ENCODE data around the gene KANSL1. TPM values are rescaled to one million over a fixed set of nuclear protein-coding genes. Genes with fewer than 3 reads are reported as not detected.

The KANSL1 gene
- total RNA-seq, 2 experiments from 2014 or later: 80.5 to 82.8 TPM

DNA sequence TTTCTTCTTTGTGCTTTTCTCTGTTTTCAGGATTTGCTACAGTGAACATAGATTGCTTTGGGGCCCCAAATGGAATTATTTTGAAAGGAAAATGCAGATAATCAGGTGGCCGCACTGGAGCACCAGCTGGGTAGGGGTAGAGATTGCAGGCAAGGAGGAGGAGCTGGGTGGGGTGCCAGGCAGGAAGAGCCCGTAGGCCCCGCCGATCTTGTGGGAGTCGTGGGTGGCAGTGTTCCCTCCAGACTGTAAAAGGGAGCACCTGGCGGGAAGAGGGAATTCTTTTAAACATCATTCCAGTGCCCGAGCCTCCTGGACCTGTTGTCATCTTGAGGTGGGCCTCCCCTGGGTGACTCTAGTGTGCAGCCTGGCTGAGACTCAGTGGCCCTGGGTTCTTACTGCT is 192.9 kb downstream of the KANSL1 start:
- Mint-ChIP-seq H3K36me3 (ENCODE audit: low read depth) (no peaks in the 10 kb centered on the region), H3K9me3 (ENCODE audit: insufficient read depth) (no peaks in the 10 kb centered on the region), H3K4me1 (ENCODE audit: low read depth) (no peaks in the 10 kb centered on the region), H3K27ac (no peak overlapping the region), H3K4me3 (no peak overlapping the region), H3K27me3 (ENCODE audit: low read depth) (peaks cover 2% of the 10 kb centered on the region)
- no peak for ATAC-seq
- DNase-seq: no peak
- POLR2A ChIA-PET: no interaction called here
- CTCF ChIA-PET: interaction anchor here (6.4 kb wide), 1 partner anchor 212 kb away, joined by 53 read pairs; no protein-coding TSS in a partner anchor

DNA sequence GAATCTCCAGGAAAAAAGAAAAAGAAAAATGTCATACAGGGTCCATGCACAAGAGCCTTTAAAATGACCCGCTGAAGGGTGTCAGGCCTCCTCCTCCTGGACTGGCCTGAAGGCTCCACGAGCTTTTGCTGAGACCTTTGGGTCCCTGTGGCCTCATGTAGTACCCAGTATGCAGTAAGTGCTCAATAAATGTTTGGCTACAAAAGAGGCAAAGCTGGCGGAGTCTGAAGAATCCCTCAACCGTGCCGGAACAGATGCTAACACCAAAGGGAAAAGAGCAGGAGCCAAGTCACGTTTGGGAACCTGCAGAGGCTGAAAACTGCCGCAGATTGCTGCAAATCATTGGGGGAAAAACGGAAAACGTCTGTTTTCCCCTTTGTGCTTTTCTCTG is 193.3 kb downstream of the KANSL1 start:
- no peaks in the 10 kb centered on the region for H3K9me3 Mint-ChIP-seq (ENCODE audit: insufficient read depth)
- POLR2A ChIA-PET: no interaction called here
- H3K27ac Mint-ChIP-seq: no peak overlapping the region
- CTCF ChIA-PET: interaction anchor here (6.4 kb wide), 1 partner anchor 212 kb away, joined by 53 read pairs; no protein-coding TSS in a partner anchor
- DNase-seq (no peak), ATAC-seq (no peak)
- H3K27me3 Mint-ChIP-seq (ENCODE audit: low read depth): no peaks in the 10 kb centered on the region
- no peaks in the 10 kb centered on the region for H3K36me3 Mint-ChIP-seq (ENCODE audit: low read depth)
- H3K4me3 Mint-ChIP-seq: no peak overlapping the region
- H3K4me1 Mint-ChIP-seq (ENCODE audit: low read depth): no peaks in the 10 kb centered on the region

DNA sequence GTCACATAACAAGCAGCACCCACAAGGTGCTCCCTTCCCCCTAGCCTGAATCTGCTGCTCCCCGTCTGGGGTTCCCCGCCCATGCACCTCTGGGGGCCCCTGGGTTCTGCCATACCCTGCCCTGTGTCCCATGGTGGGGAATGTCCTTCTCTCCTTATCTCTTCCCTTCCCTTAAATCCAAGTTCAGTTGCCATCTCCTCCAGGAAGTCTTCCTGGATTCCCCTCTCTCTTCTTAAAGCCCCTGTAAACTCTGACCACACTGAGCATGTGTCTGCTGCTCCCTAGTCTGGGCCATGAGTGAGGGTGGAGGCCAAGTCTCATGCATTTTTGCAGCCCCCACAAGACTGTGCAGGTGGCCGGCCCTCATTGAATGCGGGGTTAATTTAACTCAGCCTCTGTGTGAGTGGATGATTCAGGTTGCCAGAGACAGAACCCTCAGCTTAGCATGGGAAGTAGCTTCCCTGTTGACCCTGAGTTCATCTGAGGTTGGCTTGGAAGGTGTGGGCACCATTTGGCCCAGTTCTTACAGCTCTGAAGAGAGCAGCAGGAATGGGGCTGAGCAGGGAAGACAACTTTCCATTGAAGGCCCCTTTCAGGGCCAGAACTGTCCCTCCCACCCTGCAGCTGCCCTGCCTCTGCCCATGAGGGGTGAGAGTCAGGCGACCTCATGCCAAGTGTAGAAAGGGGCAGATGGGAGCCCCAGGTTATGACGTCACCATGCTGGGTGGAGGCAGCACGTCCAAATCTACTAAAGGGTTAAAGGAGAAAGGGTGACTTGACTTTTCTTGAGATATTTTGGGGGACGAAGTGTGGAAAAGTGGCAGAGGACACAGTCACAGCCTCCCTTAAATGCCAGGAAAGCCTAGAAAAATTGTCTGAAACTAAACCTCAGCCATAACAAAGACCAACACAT is 194.0 kb downstream of the KANSL1 start, which contains the start of gene STH:
STH (plus strand) TSS at position 264 of the 913 bp plus-strand sequence; CDS start at position 294, 30 bp downstream.
- DNase-seq (no peak), ATAC-seq (no peak)
- ChIA-PET CTCF (interaction anchor here (6.4 kb wide), 1 partner anchor 213 kb away, joined by 53 read pairs; no protein-coding TSS in a partner anchor), POLR2A (no interaction called here)
- Mint-ChIP-seq H3K36me3 (ENCODE audit: low read depth) (no peaks in the 10 kb centered on the region), H3K4me1 (ENCODE audit: low read depth) (no peaks in the 10 kb centered on the region), H3K9me3 (ENCODE audit: insufficient read depth) (no peaks in the 10 kb centered on the region), H3K4me3 (no peak within 1 kb of the TSS), H3K27me3 (ENCODE audit: low read depth) (no peaks in the 10 kb centered on the region), H3K27ac (no peak within 1 kb of the TSS)

DNA sequence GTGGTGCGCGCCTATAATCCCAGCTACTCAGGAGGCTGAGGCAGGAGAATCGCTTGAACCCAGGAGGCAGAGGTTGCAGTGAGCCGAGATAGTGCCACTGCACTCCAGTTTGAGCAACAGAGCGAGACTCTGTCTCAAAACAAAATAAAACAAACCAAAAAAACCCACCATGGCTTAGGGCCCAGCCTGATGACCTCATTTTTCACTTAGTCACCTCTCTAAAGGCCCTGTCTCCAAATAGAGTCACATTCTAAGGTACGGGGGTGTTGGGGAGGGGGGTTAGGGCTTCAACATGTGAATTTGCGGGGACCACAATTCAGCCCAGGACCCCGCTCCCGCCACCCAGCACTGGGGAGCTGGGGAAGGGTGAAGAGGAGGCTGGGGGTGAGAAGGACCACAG is 195.6 kb downstream of the KANSL1 start:
- ChIA-PET POLR2A (no interaction called here), CTCF (no interaction called here)
- Mint-ChIP-seq H3K9me3 (ENCODE audit: insufficient read depth) (no peaks in the 10 kb centered on the region), H3K27me3 (ENCODE audit: low read depth) (no peaks in the 10 kb centered on the region), H3K4me3 (no peak overlapping the region), H3K27ac (no peak overlapping the region), H3K36me3 (ENCODE audit: low read depth) (no peaks in the 10 kb centered on the region), H3K4me1 (ENCODE audit: low read depth) (no peaks in the 10 kb centered on the region)
- no peak for ATAC-seq
- no peak for DNase-seq

DNA sequence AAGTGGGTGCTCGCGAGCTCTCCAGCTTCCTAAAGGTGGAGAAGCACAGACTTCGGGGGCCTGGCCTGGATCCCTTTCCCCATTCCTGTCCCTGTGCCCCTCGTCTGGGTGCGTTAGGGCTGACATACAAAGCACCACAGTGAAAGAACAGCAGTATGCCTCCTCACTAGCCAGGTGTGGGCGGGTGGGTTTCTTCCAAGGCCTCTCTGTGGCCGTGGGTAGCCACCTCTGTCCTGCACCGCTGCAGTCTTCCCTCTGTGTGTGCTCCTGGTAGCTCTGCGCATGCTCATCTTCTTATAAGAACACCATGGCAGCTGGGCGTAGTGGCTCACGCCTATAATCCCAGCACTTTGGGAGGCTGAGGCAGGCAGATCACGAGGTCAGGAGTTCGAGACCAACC is 196.1 kb downstream of the KANSL1 start:
- no peak overlapping the region for H3K27ac Mint-ChIP-seq
- H3K27me3 Mint-ChIP-seq (ENCODE audit: low read depth): no peaks in the 10 kb centered on the region
- no peaks in the 10 kb centered on the region for H3K9me3 Mint-ChIP-seq (ENCODE audit: insufficient read depth)
- DNase-seq (no peak), ATAC-seq (no peak)
- CTCF ChIA-PET: no interaction called here
- no peaks in the 10 kb centered on the region for H3K4me1 Mint-ChIP-seq (ENCODE audit: low read depth)
- H3K36me3 Mint-ChIP-seq (ENCODE audit: low read depth): no peaks in the 10 kb centered on the region
- POLR2A ChIA-PET: interaction anchor here (0.6 kb wide), 1 partner anchor 189 kb away, joined by 3 read pairs; no protein-coding TSS in a partner anchor
- H3K4me3 Mint-ChIP-seq: no peak overlapping the region

DNA sequence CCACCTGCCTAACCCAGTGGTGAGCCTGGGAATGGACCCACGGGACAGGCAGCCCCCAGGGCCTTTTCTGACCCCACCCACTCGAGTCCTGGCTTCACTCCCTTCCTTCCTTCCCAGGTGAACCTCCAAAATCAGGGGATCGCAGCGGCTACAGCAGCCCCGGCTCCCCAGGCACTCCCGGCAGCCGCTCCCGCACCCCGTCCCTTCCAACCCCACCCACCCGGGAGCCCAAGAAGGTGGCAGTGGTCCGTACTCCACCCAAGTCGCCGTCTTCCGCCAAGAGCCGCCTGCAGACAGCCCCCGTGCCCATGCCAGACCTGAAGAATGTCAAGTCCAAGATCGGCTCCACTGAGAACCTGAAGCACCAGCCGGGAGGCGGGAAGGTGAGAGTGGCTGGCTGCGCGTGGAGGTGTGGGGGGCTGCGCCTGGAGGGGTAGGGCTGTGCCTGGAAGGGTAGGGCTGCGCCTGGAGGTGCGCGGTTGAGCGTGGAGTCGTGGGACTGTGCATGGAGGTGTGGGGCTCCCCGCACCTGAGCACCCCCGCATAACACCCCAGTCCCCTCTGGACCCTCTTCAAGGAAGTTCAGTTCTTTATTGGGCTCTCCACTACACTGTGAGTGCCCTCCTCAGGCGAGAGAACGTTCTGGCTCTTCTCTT is 196.8 kb downstream of the KANSL1 start:
- ChIA-PET POLR2A (interaction anchor here (0.6 kb wide), 1 partner anchor 189 kb away, joined by 3 read pairs; no protein-coding TSS in a partner anchor), CTCF (no interaction called here)
- Mint-ChIP-seq H3K36me3 (ENCODE audit: low read depth) (no peaks in the 10 kb centered on the region), H3K4me3 (no peak overlapping the region), H3K4me1 (ENCODE audit: low read depth) (no peaks in the 10 kb centered on the region), H3K9me3 (ENCODE audit: insufficient read depth) (no peaks in the 10 kb centered on the region), H3K27ac (no peak overlapping the region), H3K27me3 (ENCODE audit: low read depth) (no peaks in the 10 kb centered on the region)
- DNase-seq (no peak), ATAC-seq (no peak)

DNA sequence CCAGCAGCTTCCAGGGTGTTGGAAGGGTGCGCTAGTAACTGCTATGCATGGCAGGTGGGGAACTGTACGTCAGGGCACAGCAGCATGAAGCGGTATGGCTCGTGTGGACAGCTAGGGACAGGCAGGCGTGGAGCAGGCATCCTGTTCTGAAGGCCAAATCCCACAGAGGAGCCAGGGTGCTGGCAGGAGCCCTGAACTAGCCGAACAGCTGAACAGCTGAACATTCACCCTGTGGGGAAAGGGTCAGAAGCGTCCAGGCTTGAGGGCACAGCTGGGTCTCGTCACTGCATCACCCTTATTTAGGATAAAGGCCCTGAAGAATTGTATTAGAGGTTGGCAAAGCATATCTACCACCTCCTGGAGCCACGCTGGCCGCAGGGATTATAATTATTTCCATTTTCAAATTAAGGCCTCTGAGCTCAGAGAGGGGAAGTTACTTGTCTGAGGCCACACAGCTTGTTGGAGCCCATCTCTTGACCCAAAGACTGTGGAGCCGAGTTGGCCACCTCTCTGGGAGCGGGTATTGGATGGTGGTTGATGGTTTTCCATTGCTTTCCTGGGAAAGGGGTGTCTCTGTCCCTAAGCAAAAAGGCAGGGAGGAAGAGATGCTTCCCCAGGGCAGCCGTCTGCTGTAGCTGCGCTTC is 197.5 kb downstream of the KANSL1 start:
- H3K27me3 Mint-ChIP-seq (ENCODE audit: low read depth): no peaks in the 10 kb centered on the region
- ChIA-PET POLR2A (no interaction called here), CTCF (interaction anchor here (0.6 kb wide), 1 partner anchor 1504 kb away, joined by 3 read pairs; no protein-coding TSS in a partner anchor)
- H3K27ac Mint-ChIP-seq: no peak overlapping the region
- no peak overlapping the region for H3K4me3 Mint-ChIP-seq
- no peak for DNase-seq
- no peaks in the 10 kb centered on the region for H3K9me3 Mint-ChIP-seq (ENCODE audit: insufficient read depth)
- ATAC-seq: no peak
- H3K4me1 Mint-ChIP-seq (ENCODE audit: low read depth): no peaks in the 10 kb centered on the region
- H3K36me3 Mint-ChIP-seq (ENCODE audit: low read depth): no peaks in the 10 kb centered on the region

DNA sequence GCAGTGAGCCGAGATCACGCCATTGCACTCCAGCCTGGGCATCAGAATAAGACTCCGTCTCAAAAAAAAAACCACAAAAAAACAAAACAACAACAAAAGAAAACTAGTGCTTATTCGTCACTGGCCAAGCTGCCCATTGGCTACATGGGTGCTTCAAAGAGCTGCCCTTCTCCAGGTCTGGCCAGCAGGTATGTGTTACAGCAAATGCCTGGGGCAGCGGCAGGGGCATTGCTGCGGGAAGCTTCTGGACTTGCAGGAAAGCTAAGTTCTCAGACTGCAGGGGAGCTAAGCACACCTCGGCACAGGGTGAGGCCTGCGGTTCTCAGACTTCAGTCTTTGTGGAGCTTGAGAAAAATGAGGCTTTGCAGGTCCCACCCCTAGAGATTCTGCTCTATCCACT is 198.2 kb downstream of the KANSL1 start:
- Mint-ChIP-seq H3K36me3 (ENCODE audit: low read depth) (no peaks in the 10 kb centered on the region), H3K27me3 (ENCODE audit: low read depth) (no peaks in the 10 kb centered on the region), H3K27ac (no peak overlapping the region), H3K9me3 (ENCODE audit: insufficient read depth) (no peaks in the 10 kb centered on the region), H3K4me1 (ENCODE audit: low read depth) (no peaks in the 10 kb centered on the region), H3K4me3 (no peak overlapping the region)
- ATAC-seq (no peak), DNase-seq (no peak)
- CTCF ChIA-PET: interaction anchor here (0.6 kb wide), 1 partner anchor 1504 kb away, joined by 3 read pairs; no protein-coding TSS in a partner anchor
- POLR2A ChIA-PET: no interaction called here

DNA sequence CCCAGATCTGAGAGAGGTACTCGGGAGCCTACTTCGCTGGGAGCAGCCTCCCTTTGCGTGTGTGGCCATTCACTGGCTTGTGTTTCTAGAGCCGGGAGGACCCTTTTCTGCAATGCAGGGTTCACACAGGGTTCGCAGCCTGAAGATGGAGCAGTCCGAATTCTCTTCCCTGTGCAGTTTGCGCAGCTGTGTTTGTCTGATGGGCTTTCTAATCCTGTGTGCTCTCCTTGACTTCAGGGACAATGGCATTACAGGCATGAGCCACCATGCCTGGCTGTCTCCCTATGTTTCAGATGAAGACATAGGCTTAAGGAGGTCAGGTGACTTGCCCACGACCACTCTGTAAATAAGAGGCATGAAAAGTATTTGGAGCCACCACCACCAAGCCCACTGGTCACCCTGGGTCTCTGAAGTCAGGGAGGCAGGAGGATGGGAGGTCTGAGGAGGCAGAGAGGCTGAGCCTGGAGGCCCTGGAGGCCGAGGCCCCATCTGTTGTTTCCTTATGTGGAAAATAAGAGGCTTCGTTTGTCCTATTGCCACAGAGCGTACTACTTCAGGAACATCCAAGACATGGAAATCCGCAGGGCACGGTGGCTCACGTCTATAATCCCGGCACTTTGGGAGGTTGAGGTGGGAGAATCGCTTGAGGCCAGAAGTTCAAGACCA is 199.1 kb downstream of the KANSL1 start:
- DNase-seq (no peak), ATAC-seq (no peak)
- H3K4me3 Mint-ChIP-seq: no peak overlapping the region
- ChIA-PET CTCF (no interaction called here), POLR2A (no interaction called here)
- H3K36me3 Mint-ChIP-seq (ENCODE audit: low read depth): no peaks in the 10 kb centered on the region
- H3K27me3 Mint-ChIP-seq (ENCODE audit: low read depth): no peaks in the 10 kb centered on the region
- H3K27ac Mint-ChIP-seq: no peak overlapping the region
- H3K9me3 Mint-ChIP-seq (ENCODE audit: insufficient read depth): no peaks in the 10 kb centered on the region
- no peaks in the 10 kb centered on the region for H3K4me1 Mint-ChIP-seq (ENCODE audit: low read depth)

DNA sequence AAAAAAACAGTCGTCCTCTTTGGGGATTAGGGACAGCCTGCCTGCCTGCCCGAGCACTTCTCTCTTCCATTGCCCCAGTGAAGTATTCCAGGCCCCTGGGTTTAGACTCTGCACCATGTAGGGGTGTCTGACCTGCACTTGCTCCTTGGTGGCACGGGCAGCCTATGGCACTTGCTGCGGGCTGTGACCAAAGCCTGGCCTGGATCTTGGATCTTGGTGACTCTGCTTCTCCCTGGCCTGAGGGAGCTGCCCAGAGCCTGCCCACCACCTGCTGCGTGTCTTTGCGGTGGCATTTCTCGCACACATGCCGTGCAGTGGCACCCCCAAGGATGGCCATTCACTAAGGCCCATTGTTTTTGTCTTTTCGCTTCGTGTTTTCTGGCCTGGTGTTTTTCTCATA is 200.3 kb downstream of the KANSL1 start:
- no peaks in the 10 kb centered on the region for H3K9me3 Mint-ChIP-seq (ENCODE audit: insufficient read depth)
- no peak for ATAC-seq
- ChIA-PET POLR2A (no interaction called here), CTCF (no interaction called here)
- H3K27ac Mint-ChIP-seq: no peak overlapping the region
- H3K36me3 Mint-ChIP-seq (ENCODE audit: low read depth): no peaks in the 10 kb centered on the region
- H3K27me3 Mint-ChIP-seq (ENCODE audit: low read depth): no peaks in the 10 kb centered on the region
- H3K4me1 Mint-ChIP-seq (ENCODE audit: low read depth): no peaks in the 10 kb centered on the region
- no peak for DNase-seq
- no peak overlapping the region for H3K4me3 Mint-ChIP-seq

DNA sequence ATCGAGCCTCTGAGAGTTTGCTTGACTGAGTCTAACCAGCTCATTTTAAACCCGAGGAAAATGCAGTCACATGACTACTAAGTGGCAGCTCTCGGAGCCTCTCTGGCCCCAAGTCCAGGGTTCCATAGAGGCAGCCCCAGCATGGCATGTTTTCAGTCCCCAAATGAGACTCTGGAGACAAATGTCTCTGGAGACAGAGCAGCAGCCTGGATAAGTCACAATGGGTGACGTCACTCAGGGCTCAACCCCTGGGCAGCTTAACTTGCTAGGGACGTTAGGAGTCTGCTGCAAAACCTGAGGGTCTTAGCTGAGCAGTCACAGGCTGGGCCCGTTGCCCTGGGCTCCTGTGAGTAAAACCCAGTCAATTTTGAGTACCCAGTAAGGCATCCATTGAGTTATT is 201.1 kb downstream of the KANSL1 start:
- Mint-ChIP-seq H3K9me3 (ENCODE audit: insufficient read depth) (no peaks in the 10 kb centered on the region), H3K36me3 (ENCODE audit: low read depth) (no peaks in the 10 kb centered on the region), H3K4me3 (no peak overlapping the region), H3K27me3 (ENCODE audit: low read depth) (peaks cover 2% of the 10 kb centered on the region), H3K27ac (no peak overlapping the region), H3K4me1 (ENCODE audit: low read depth) (no peaks in the 10 kb centered on the region)
- no peak for ATAC-seq
- POLR2A ChIA-PET: no interaction called here
- CTCF ChIA-PET: no interaction called here
- DNase-seq: no peak

Data from activated CD8-positive, alpha-beta T cell treated with anti-CD3 and anti-CD28 coated beads, Interleukin-2, amount 10 ng/mL, durations not matched to agents 7 days and 5 days (primary cell).